NOMO-1 (cell line): Measurements from ENCODE around the gene IL1F10.
A peak's percentile ranks its signal among the peaks of the same experiment; 100 is the strongest.
"Not testable (repeated sequence)": the region's sequence is repeated elsewhere in the genome, so short reads cannot be mapped to it uniquely, and the experiment has no call there.

Experiments
- DNase-seq, 2 experiments: peaks; one replicate each; lab custom pipeline; 2025; ENCODE audit not compliant: unreplicated experiment in 2 of 2; lab: John Stamatoyannopoulos, UW

Gene IL1F10

DNA sequence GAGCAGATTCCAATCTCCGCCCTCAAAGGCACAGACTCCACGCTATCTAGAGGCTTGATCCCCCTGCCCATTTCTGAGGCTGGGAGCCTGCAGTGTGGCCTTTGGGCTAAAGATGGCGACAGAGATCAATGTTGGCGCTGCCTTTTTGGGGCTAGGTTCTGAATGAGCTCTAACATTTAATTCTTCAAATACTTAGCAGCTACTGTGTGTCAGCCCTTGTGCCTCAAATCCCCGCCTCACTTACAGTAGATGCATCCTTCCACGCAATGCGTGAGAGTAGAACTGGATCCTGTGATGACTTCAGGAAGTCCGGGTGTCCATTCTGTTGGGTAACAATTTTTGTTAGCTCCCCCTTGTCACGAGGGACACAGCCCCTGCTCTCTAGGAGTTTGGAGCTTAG, 12.4 kb downstream of the IL1F10 start:
- DNase-seq, result peak; percentile 36 to 49

DNA sequence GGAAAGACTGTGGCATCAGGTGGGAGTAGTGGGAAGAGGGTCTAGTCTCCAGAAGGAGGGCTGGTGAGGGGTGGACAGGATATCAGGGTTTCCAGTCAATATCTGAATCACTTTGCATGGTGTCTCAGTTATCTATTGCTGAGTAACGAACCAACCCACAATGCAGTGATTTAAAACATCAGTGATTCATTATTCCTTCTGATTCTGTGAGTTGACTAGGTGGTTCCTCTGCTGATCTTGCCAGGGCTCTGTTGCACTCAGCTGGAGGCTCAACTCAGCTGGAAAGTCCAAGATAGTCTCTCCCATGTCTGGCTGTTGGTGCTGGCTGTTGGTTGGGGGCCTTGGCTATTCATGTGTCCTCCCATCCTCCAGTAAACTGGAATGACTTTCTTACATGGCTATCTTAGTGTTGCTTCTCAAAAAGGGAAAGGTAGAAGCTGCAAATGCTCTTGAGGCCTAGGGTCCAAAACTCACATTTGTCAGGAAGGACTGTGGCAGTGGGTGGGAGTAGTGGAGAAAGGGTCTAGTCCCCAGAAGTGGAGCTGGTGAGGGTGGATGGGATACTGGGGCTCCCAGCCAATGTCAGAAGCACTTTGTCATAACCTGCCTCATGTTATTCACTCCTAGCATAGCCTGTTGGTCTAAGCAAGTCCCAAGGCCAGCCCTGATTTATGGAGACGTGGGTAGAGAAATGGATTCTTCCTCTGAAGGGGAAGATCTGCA, 13.9 kb downstream of the IL1F10 start:
- DNase-seq, result no peak

DNA sequence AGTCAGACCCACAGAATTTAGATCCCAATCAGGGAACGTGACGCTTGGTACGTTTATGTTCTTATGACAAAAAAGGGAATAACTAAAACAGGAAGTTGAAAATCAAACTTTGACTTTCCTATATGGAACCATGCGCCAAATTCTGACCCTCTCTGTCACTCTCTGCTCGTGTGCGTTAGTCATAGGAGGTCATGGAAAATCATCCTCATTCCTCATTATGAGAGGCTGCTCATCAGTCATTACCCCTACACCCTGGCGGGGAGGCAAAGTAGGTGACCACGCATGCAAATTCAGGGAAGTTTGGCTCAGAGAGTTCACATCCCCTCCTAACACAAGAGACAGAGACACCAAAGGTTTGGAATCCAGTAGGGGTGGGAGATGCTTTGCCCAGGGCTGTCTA, 15.5 kb downstream of the IL1F10 start:
- no peak for DNase-seq

DNA sequence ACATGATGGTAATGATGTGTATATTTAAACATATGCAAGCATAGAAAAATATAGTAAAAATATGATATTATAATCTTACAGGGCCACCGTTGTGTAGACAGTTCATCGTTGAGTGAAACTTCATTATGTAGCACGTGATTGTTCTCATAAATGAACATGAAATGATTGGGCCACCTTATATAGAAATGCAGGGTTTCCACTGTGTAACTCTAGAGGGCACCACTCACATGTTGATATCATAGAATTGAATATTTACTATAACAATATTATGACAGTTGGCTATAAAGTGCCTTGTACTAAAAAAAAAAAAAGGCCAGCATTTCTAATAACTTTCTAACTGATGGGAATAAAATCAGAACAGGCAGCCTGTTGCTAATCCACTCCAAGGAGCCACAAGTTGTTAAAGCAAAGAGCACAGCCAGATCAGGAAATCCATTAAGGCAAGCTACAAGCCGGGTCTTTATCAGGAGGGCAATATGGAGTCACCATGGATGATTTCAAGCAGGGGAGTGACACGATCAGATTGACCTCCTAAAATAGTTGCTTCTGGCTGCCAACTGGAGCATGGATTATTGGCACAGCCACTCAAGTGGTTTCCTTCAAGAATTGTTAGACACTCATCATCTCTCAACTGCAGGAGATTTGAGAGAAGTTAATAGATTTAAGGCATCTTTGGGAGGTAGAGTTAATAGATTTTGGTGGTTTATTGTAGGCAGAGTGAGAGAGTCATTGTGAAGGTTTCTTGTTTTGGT, 16.7 kb downstream of the IL1F10 start:
- peak in 1 of 2 experiments; percentile 66 for DNase-seq

DNA sequence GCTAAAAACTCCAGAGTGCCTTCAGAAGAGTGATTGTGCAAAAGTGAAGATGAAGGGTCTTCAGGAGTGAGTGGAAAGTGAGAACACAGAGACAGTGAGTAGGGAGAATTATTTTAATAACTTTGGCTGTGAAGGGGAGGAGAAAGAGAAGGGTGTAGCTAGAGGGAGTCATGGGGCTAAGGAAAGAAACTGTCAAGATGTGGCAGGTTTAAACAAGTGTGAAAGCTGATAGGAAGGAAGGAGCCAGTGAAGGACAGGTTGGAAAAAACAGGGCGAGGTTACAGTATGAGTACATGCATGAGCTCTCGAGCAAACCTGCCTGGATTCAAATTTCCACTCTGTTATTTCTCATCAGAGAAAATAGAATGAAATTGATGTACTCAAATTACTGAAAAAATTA, 17.8 kb downstream of the IL1F10 start:
- DNase-seq, result no peak

DNA sequence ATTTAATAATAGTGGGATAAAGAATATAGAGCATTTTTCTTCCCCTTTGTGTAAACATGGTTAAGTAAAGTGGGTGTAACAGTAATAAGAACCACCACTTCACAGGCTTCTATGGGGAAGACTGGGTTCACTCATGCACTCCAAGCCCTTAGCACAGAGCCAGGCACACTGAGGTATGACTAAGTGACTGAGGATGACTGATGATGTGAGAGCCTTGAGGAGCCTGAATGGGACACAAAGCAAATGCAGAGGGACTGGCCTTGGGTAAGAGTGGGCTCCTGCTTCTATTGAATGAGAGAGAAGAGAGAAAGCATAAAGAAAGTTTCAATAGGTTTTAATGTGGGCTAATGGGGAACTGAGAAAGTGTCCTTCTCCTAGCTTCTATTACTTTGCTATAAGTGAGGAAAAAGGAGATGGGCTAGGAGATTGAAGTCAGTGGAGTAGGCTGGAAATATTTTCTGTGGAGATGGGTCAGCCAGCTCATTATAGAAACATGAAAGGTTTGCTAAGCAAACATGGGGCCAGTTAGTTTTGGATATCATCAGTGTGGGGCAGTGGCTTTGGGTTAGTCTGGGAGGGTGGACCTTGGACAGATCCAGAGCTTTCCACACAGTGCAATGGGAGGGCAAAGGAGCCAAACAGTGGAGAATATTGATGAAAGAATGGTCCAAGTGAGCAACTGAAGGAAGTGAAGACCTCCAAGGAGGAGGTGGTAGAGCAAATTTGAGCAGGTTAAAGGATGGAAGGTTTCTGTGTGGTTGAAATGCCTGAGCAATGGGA, 20.6 kb downstream of the IL1F10 start:
- DNase-seq, result no peak

DNA sequence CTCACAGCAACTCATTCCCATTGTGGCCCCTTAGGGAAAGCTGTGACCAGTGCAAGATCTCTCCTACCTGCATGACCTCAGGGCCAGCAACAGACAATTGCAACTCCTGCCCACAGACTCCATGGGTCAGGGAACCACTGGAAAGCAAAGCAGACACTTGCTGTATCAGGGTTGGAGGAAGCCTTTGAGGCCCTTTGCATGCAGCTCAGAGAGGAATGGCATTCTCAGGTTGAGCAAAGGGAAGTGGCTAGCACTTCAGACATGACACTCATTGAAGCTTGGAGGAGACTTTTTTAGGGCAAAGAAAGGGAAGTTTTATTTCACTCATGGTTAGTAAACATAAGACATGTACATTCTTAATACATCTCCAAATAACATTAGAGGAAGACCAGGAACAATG, 22.1 kb downstream of the IL1F10 start:
- DNase-seq, result peak; percentile 63 to 82

DNA sequence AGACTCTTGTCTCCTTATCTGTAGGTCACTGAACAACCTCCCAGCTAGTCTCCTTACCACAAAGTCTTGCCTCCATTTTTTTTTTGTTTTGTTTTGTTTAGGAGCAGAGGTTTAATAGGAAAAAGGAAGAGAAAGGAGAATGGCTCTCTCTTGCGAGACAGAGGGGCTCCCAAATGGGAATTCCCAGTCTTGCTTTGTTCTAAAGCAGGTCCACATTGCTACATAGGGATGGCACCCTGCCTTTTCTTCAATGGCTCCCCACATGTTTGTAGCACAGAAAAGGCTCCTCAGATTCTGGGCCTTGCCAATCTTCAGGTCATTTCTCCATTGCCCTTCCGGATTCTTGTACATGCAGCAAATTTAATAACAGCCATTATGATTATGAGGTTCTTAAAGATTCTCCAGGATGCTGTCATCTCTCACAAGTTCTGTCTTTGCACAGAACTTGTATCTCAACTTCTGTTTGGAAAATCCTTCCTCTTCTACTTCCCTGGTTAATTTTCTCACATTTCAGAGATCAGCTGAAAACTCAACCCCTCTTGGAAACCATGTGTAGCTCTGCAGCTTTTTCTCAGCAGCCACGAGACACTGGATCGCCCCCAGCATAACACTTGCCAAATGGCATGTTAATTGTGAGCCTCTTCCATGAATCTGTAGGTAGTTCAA, 23.6 kb downstream of the IL1F10 start:
- no peak for DNase-seq

DNA sequence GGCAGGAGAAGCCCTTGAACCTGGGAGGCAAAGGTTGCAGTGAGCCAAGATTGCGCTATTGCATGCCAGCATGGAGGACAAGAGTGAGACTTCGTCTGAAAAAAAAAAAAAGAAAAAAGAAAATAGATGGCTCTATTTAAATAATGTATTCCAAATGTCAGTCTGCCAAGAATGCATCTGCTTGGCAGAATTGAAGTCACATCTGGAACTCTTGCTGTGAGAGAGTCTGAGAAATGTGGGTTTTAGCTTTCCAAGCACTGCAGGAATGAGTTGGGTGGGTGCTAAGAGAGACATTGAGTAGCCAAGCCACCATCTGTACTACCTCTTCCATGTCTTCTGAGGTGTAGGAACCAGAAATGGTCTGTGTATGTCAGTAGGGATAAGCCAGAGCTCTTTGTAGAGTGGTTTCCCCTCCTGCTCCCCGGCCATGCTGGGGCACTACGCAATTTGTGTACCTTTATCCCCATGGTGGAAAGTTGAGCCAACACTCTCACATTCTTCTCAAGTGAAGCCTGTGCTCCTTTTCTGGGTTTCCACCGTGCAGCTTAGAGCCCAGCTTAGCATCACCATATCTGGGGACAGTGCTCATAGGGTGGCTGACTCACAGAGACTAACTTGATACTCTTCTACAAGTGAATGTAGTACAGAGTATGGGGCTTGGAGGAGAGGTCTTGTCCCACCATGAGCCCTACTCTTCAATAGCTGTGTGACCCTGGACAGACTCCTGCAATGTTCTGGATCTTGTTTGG, 25.3 kb downstream of the IL1F10 start:
- DNase-seq, result no peak

DNA sequence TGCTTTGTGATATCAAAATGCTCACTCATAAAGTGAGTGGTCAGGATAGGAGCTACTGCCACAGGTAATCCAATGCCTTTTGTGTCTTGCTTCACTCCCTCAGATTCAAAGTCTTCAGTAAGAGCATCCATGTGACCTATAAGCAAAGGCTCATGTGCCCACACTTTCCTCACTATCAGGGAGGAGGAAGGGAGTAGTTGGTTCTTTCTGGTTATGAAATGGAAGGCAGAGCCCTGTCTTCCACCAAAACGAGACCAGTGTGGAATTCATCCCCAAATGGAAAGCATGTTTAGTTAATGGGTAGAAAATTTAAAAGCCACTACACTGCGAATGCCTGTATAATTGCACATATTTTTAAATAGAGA, 25.8 kb downstream of the IL1F10 start:
- no peak for DNase-seq

DNA sequence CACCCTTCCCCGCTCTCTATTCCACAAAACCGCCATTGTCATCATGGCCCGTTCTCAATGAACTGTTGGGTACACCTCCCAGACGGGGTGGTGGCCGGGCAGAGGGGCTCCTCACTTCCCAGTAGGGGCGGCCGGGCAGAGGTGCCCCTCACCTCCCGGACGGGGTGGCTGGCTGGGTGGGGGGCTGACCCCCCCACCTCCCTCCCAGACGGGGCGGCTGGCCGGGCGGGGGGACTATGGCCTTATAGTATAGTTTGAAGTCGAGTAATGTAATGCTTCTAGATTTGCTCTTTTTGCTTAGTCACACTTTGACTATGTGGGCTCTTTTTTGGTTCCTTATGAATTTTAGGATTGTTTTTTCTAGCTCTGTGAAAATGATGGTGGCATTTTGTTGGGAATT, 28.5 kb downstream of the IL1F10 start:
- not testable (repeated sequence) for DNase-seq

DNA sequence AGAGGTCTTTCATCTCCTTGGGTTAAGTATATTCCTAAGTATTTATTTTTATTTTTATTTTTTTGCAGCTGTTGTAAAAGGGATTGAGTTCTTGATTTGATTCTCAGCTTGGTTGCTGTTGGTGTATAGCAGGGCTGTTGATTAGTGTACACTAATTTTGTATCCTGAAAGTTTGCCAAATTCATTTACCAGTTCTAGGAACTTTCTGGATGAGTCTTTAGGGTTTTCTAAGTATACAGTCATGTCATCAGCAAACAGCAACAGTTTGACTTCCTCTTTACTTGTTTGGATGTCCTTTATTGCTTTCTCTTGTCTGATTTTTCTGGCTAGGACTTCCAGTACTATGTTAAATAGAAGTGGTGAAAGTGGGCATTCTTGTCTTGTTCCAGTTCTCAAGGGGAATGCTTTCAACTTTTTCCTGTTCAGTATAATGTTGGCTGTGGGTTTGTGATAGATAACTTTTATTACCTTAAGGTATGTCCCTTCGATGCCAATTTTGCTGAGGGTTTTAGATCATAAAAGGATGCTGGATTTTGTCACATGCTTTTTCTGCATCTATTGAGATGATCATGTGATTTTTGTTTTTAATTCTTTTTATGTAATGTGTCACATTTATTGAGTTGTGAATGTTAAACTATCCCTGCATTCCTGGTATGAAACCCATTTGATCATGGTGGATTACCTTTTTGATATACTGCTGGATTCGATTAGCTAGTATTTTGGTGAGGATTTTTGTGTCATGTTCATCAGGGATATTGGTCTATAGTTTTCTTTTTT, 29.3 kb downstream of the IL1F10 start:
- DNase-seq, result not testable (repeated sequence)

DNA sequence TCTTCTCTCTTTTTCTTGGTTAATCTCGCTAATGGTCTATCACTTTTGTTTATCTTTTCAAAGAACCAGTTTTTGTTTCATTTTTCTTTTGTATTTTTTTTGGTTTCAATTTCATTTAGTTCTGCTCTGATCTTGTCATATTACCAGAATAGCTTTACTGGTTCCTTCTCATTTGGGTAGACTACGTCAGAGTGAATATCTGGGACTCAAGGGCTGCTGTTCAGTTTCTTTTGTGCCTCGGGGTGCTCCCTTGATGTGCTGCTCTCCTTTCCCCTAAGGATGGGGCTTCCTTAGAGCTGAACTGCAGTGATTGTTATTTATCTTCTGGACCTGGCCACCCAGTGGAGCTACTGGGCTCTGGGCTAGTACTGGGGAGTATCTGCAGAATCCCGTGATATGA, 30.3 kb downstream of the IL1F10 start:
- DNase-seq, result no peak

DNA sequence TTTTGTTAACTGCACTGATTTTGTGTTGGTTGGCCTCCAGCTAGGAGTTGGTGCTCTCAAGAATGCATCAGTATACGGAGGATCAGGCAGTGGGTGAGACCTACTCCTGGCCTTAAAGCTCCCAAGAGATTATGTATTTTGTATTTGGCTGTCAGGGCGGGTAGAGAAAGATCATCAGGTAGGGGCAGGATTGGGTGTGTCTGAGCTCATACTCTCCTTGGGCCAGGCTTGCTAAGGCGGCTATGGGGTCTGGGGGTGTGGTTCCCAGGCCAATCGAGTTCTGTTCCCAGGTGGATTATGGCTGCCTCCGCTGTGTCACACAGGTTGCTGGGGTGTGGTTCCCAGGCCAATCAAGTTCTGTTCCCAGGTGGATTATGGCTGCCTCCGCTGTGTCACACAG, 30.8 kb downstream of the IL1F10 start:
- DNase-seq, result no peak

DNA sequence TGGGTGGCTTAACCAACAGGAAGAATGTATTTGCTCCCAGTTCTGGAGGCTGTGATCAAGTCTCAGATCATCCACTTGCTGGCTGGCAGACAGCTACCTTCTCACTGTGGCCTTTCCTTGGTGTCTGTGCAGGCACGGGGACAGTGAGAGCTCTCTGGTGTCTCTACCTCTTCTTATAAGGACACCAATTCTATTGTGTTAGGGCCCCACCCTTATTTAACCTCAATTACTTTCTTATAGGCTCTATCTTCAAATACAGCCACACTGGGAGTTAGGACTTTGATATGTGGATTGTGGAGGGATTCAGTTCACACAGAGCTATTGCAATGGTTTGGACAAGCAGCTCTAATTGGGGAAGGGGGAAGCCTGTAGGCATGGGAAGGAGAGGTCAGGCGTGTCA, 34.4 kb downstream of the IL1F10 start:
- DNase-seq, result no peak

DNA sequence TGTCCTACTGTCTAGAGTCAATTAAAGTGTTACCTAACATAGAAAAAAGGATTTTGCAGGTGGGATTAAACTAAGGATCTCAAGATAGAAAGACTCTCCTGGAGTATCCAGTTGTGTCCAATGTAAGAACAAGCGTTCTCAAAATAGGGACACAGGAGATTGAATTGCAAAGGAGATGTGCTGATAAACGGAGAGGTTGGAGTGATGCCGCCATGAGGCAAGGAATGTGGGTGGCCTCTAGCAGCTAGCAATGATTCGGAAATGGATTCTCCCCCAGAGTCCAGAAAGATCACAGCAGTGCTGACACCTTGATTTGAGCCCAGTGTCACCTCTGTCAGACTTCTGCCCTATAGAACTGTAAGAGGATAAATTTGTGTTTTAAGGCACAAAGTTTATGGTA, 35.5 kb downstream of the IL1F10 start:
- DNase-seq, result no peak

DNA sequence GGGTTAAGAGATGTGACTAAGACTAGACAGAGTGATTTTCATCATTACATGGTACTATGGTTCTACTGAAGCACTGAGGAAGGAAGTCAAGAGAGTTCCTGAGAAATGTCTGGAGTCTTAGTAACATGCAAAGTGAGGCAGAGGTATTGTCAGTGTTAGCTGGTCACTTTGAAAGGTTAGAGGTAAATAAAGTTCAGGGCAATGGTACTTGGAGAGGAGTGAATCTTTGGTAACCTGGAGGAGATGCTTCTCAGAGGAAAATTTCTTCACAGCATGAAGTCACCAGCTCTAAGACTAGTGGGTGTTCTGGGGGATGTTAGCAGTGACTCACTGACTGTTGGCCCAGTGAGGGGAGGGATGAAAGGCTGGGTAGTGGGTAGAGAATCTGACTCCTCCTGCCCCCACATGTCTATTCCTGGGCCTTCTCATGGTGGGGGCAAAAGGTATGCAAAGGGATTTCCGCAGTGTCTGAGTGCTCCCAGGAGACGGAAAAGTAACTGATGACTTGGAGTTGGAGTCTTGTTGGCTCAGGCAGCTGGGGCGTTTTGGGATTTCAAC, 36.4 kb downstream of the IL1F10 start:
- DNase-seq, result no peak

DNA sequence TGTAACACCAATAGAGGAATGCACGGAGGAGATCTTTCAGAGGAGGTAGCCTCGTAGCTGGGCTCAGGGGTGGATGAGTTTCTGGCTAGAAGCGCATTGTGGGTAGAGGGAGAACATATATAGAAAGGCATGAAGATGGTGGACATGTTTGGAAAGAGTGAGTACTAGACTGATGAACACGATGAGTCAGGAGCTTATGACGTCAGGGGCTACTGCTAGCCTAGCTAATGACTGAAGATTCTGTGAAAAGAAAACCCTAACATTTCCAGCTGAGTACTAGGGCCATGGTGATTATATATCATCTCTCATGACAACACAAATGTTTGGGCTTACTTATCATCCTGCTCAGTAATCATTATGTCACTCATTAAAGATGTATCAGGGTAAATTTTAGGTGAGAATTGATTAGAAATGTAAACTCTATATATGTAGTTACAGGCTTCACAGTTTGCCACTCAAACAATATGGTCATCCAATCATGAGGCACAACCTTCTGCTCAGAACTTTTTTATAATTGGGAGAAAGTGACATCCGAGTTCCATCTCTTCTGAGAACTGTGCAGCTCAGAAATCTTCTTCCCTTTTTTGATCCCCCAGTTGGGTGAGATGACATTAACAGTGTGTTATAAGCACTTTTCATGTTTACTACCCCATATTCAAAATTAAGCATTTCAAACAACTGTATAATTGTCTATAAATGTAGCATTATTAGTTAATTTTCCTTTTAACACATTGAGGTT, 37.4 kb downstream of the IL1F10 start:
- no peak for DNase-seq

DNA sequence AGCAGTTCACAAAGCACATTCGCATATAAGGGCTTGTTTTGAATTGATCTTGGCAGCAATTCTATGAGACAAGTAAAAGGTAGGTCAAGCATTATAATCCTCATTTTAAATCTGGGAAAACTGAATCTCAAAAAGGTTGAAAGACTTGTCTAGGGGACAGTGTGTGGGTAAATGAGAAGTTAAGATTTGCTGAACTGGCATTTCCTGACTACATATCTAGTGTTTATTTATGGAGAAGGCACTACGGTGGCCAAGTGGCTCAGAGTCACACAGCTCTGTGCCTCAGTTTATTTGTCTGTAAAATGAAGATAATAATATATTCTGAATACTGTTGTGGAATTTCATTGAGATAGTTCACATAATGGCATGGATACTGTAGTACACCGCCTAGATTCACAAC, 43.4 kb downstream of the IL1F10 start:
- DNase-seq, result no peak
